Kidney (tissue), 14 donors: Measurements from ENCODE around the gene SH2D2A. TPM values are rescaled to one million over a fixed set of nuclear protein-coding genes. Genes with fewer than 3 reads are reported as not detected.

Experiments used
- DNase-seq, 5 donors: peaks; one replicate each; pipeline ENCODE4 v3.0.0-alpha.2; 2013 to 2020
- FAIRE-seq: peaks from 2 replicates; lab custom pipeline; 2012; peaks lifted over from hg19 to GRCh38; lab: Jason Lieb, UNC
- H3K27ac ChIP-seq, 2 donors: one replicate each; pipeline ENCODE4 v1.7.0; 2013; ENCODE audit warnings: low read depth in 2 of 2, low read length in 2 of 2, inconsistent platforms in 1 of 2
- H3K27me3 ChIP-seq: one replicate; pipeline ENCODE4 v1.7.1; 2013; ENCODE audit warnings: low read length, inconsistent platforms; ENCODE audit not compliant: control insufficient read depth, insufficient read depth
- H3K36me3 ChIP-seq, 3 donors: one replicate each; pipeline versions ENCODE4 v1.7.0 to v1.7.1; 2013; ENCODE audit warnings: low read length in 3 of 3, control low read depth in 1 of 3, inconsistent platforms in 1 of 3; ENCODE audit not compliant: insufficient read depth in 3 of 3, control insufficient read depth in 2 of 3
- H3K4me1 ChIP-seq, 3 donors: one replicate each; pipeline versions ENCODE4 v1.7.0 to v1.7.1; 2013; ENCODE audit warnings: low read length in 3 of 3, inconsistent platforms in 1 of 3, low read depth in 1 of 3; ENCODE audit not compliant: control insufficient read depth in 2 of 3, insufficient read depth in 2 of 3
- H3K4me3 ChIP-seq, 3 donors: one replicate each; pipeline versions ENCODE4 v1.7.0 to v1.8.1; 2013; ENCODE audit warnings: low read length in 3 of 3, control low read depth in 1 of 3, inconsistent platforms in 1 of 3
- H3K9ac ChIP-seq, 3 donors: one replicate each; pipeline versions ENCODE4 v1.7.0 to v1.7.1; 2013; ENCODE audit warnings: low read length in 3 of 3, control low read depth in 1 of 3, inconsistent platforms in 1 of 3
- H3K9me3 ChIP-seq, 3 donors: one replicate each; pipeline versions ENCODE4 v1.7.0 to v1.7.1; 2013; ENCODE audit warnings: low read length in 3 of 3, control low read depth in 1 of 3, inconsistent platforms in 1 of 3; ENCODE audit not compliant: control insufficient read depth in 2 of 3, insufficient read depth in 1 of 3
- CTCF ChIP-seq: IDR thresholded peaks from 3 replicates; pipeline ENCODE4 v1.5.1; 2012; ENCODE audit warnings: mild to moderate bottlenecking, moderate library complexity, borderline replicate concordance; ENCODE audit not compliant: insufficient read depth; ENCODE audit errors: extremely low read depth
- intact Hi-C: fragments of 100-400 bp; cut with DNase I; formaldehyde crosslinking; loops from one replicate; pipeline ENCODE4 v1.11.1; 2022
- polyA plus RNA-seq: library from polyadenylated mRNA; stranded (reverse); fragments of 350-450 nt; fragmentation: Illumina TruSeq; extraction: RNeasy Lipid Tissue Mini Kit (QIAGEN cat#74804); gene quantifications from one replicate; pipeline ENCODE4 v1.2.3, GENCODE V29; 2014; ENCODE audit warnings: low read depth, low replicate concordance; ENCODE audit not compliant: insufficient read depth
- total RNA-seq: library from RNA; stranded (reverse); fragmentation: NEBNext Ultra II Directional; extraction: Animal tissue kit (Norgen Biotek cat#: 25700); gene quantifications from one replicate; pipeline ENCODE4 v1.2.1, GENCODE V29; 2021
- donor health status: control.
- donor health status: control.
- donor health status: control.
- donor health status: control.
- donor health status: control.
- donor health status: DM: yes; HTN: yes; CAD: no.
- donor health status: Normal renal cell carcinoma (clear cell type).

Gene SH2D2A
- total and polyA plus RNA-seq, 2 donors from 2014 or later: 0.32 to 4.3 TPM

DNA sequence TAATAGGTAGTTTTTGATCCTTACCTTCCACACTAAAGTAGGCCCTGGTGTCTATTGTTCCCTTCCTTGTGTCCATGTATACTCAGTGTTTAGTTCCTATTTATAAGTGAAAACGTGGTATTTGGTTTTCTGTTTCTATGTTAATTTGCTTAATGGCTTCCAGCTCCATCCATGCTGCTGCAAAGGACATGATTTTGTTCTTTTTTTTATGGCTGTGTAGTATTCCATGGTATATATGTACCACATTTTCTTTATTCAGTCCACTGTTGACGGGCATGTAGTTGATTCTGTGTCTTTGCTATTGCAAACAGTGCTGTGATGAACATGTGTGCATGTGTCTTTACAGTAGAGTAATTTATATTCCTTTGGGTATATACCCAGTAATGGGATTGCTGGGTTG lies 28.5 kb downstream of the SH2D2A start:
- H3K4me3 ChIP-seq: no peak overlapping the region
- DNase-seq (no peak), FAIRE-seq (no peak)
- intact Hi-C loops: no loop called here
- TF ChIP-seq CTCF: no peak
- H3K36me3 ChIP-seq: peaks cover 6 to 49% (median 32%) of the 10 kb centered on the region in 3 donors
- H3K27ac ChIP-seq: no peak overlapping the region
- no peaks in the 10 kb centered on the region for H3K27me3 ChIP-seq
- no peaks in the 10 kb centered on the region for H3K4me1 ChIP-seq
- H3K9me3 ChIP-seq: no peaks in the 10 kb centered on the region
- H3K9ac ChIP-seq: no peak overlapping the region

GRCh38 chr1:156786640-156787039 lies 30.0 kb downstream of the SH2D2A start:
- no peak for DNase-seq
- Histone ChIP-seq H3K9ac (no peak overlapping the region), H3K27me3 (no peaks in the 10 kb centered on the region), H3K4me3 (no peak overlapping the region), H3K4me1 (no peaks in the 10 kb centered on the region), H3K9me3 (no peaks in the 10 kb centered on the region), H3K27ac (no peak overlapping the region), H3K36me3 (peaks cover 6 to 38% (median 27%) of the 10 kb centered on the region in 3 donors)
- intact Hi-C loops: no loop called here
- FAIRE-seq: no peak
- TF ChIP-seq CTCF: no peak

DNA sequence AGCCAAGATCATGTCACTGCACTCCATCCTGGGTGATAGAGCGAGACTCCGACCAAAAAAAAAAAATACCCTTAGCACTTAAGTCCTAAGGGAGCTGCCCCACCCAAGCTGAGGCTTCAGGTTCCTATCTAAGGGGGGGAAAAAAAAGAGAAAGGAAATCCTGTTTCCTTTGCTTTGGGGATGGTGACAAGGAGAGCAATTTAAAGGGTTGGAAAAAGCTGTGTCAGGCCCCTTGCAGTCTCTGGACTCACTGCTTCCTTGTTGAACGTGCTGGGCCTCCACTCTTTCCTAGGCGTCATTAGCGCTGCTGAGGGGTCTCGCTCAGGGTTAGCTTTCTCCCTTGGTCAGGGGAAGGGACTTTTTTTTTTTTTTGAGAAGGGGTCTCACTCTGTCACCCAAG lies 31.2 kb downstream of the SH2D2A start:
- Histone ChIP-seq H3K27ac (no peak overlapping the region), H3K27me3 (no peaks in the 10 kb centered on the region), H3K9me3 (no peaks in the 10 kb centered on the region), H3K9ac (no peak overlapping the region), H3K4me1 (no peaks in the 10 kb centered on the region), H3K36me3 (peaks cover 4 to 30% (median 21%) of the 10 kb centered on the region in 3 donors), H3K4me3 (no peak overlapping the region)
- intact Hi-C loops: no loop called here
- TF ChIP-seq CTCF: no peak
- no peak for FAIRE-seq
- no peak for DNase-seq

- H3K27ac ChIP-seq: no peak overlapping the region
- peaks cover 2 to 21% (median 17%) of the 10 kb centered on the region in 3 donors for H3K36me3 ChIP-seq
- H3K27me3 ChIP-seq: no peaks in the 10 kb centered on the region
- no peak overlapping the region for H3K4me3 ChIP-seq
- no peaks in the 10 kb centered on the region for H3K9me3 ChIP-seq
- H3K9ac ChIP-seq: no peak overlapping the region
- H3K4me1 ChIP-seq: peaks cover 0 to 3% (median 0%) of the 10 kb centered on the region in 3 donors
- TF ChIP-seq CTCF: no peak
- no peak for FAIRE-seq
- DNase-seq: no peak
- intact Hi-C loops: no loop called here
These were observed 35.0 kb downstream of the SH2D2A start for GRCh38 chr1:156781585-156782186.
